HepG2 (cell line): Measurements from ENCODE around the gene NFE2L1. TPM values are rescaled to one million over a fixed set of nuclear protein-coding genes. Genes with fewer than 3 reads are reported as not detected.

Experiments used
- AGO1 ChIP-seq: fragments of 200-400 bp; formaldehyde crosslinking; IDR thresholded peaks from 2 replicates; pipeline ENCODE4 v1.6.1; 2017; ENCODE audit warnings: mild to moderate bottlenecking, low read depth, low read length, moderate library complexity; ENCODE audit not compliant: poor library complexity, severe bottlenecking
- CEBPZ ChIP-seq: IDR thresholded peaks from 2 replicates; pipeline ENCODE4 v1.6.1; 2012; ENCODE audit warnings: low read length, improper control_type of control experiment
- JARID2 ChIP-seq: sonication (generic); formaldehyde crosslinking; IDR thresholded peaks from 2 replicates; pipeline ENCODE4 v1.8.1; 2023; ENCODE audit warnings: missing genetic modification reagents, inconsistent platforms; ENCODE audit not compliant: insufficient replicate concordance
- KLF11 ChIP-seq: IDR thresholded peaks from 2 replicates; pipeline ENCODE4 v1.6.1; 2016; ENCODE audit warnings: missing compliant biosample characterization
- NKX3-1 ChIP-seq: sonication (generic); formaldehyde crosslinking; IDR thresholded peaks from 2 replicates; pipeline ENCODE4 v1.5.0; 2020; ENCODE audit warnings: missing genetic modification reagents
- REL ChIP-seq: sonication (generic); formaldehyde crosslinking; conservative IDR thresholded peaks from 2 replicates; pipeline ENCODE4 v1.8.0; 2022; ENCODE audit warnings: mild to moderate bottlenecking, missing genetic modification reagents, moderate library complexity
- SAP130 ChIP-seq: IDR thresholded peaks from 2 replicates; pipeline ENCODE4 v1.6.1; 2016; ENCODE audit warnings: low read depth
- SIX4 ChIP-seq: sonication (generic); formaldehyde crosslinking; IDR thresholded peaks from 2 replicates; pipeline ENCODE4 v1.4.0; 2020; ENCODE audit warnings: missing genetic modification reagents
- SNRNP70 ChIP-seq: fragments of 200-400 bp; formaldehyde crosslinking; IDR thresholded peaks from 2 replicates; pipeline ENCODE4 v1.6.1; 2017; ENCODE audit warnings: mild to moderate bottlenecking, low read depth, low read length, moderate library complexity
- SRF ChIP-seq: IDR thresholded peaks from 2 replicates; pipeline ENCODE4 v1.6.1; 2011; ENCODE audit warnings: mild to moderate bottlenecking, low read depth, low read length, moderate library complexity
- THAP9 ChIP-seq: sonication (generic); formaldehyde crosslinking; IDR thresholded peaks from 2 replicates; pipeline ENCODE4; 2020; ENCODE audit warnings: missing genetic modification reagents, mild to moderate bottlenecking, borderline replicate concordance
- YY1 ChIP-seq: IDR thresholded peaks from 2 replicates; pipeline ENCODE4 v1.6.1; 2011; ENCODE audit warnings: low read length, low read depth, moderate library complexity, mild to moderate bottlenecking; ENCODE audit not compliant: insufficient read depth, insufficient replicate concordance
- ZBTB7B ChIP-seq: sonication (generic); formaldehyde crosslinking; IDR thresholded peaks from 2 replicates; pipeline ENCODE4 v1.4.0; 2020; ENCODE audit warnings: missing genetic modification reagents
- ZHX1 ChIP-seq: sonication (generic); formaldehyde crosslinking; IDR thresholded peaks from 2 replicates; pipeline ENCODE4 v1.8.1; 2022; ENCODE audit warnings: low read depth, mild to moderate bottlenecking, missing genetic modification reagents
- ZKSCAN1 ChIP-seq: fragments of 150-350 bp; IDR thresholded peaks from 2 replicates; pipeline ENCODE4 v1.6.1; 2014; ENCODE audit warnings: low read length
- ZNF619 ChIP-seq: sonication (generic); formaldehyde crosslinking; IDR thresholded peaks from 2 replicates; pipeline ENCODE4 v1.4.0; 2020; ENCODE audit warnings: mild to moderate bottlenecking, missing genetic modification reagents
- ZXDC ChIP-seq: sonication (generic); formaldehyde crosslinking; IDR thresholded peaks from 2 replicates; pipeline ENCODE4 v1.5.0; 2020; ENCODE audit warnings: mild to moderate bottlenecking, missing genetic modification reagents
- polyA plus RNA-seq, 8 experiments: library from polyadenylated mRNA; depleted of rRNA in 3 of 8; stranded (reverse) in 7 of 8; unstranded in 1 of 8; fragments of >200 nt; fragmentation: Illumina TruSeq in 4 of 8; extraction: Trizol in 4 of 8; gene quantifications; 2 replicates each; pipeline versions ENCODE4 v1.2.1 to v1.2.3, GENCODE V29; 2011 to 2016; ENCODE audit warnings: low read depth in 4 of 8, missing spikeins in 1 of 8, mixed read lengths in 1 of 8; ENCODE audit not compliant: insufficient read depth in 1 of 8
- total RNA-seq, 5 experiments: library from RNA; depleted of rRNA; stranded (reverse); fragments of >200 nt; fragmentation: Illumina TruSeq; extraction: Trizol; gene quantifications; 2 replicates each; pipeline ENCODE4 v1.2.3, GENCODE V29; 2016; ENCODE audit warnings: low read depth in 1 of 5

The NFE2L1 gene
- total and polyA plus RNA-seq, 2 of the 13 experiments (the other 11 are each of a cell fraction or from before 2014, with no cell fraction given): 67.0 to 234 TPM

- TF ChIP-seq ZHX1 (CRISPR knock-in tag): no peak; the same call in 1 of the 2 replicates
- TF ChIP-seq ZBTB7B (CRISPR knock-in tag): peak; percentile 70
- peak; percentile 89 for TF ChIP-seq JARID2 (CRISPR knock-in tag)
- TF ChIP-seq ZXDC (CRISPR knock-in tag): peak; percentile 29
- TF ChIP-seq KLF11 (CRISPR knock-in tag): peak; percentile 55; the same call in 1 of the 2 replicates
- peak; percentile 85 for TF ChIP-seq SAP130 (CRISPR knock-in tag)
- no peak for TF ChIP-seq CEBPZ
- no peak for TF ChIP-seq SRF
- no peak for TF ChIP-seq ZNF619
- TF ChIP-seq NKX3-1 (CRISPR knock-in tag): peak; percentile 88; the same call in 1 of the 2 replicates
- TF ChIP-seq REL (CRISPR knock-in tag): no peak
- TF ChIP-seq SNRNP70: no peak
- peak; percentile 68 for TF ChIP-seq YY1
- peak; percentile 35; the same call in 1 of the 2 replicates for TF ChIP-seq THAP9
- TF ChIP-seq ZKSCAN1: no peak
- TF ChIP-seq SIX4 (CRISPR knock-in tag): 0 out of 2 replicates have a peak, but pooled peaks have one; percentile 44
- peak; percentile 26 for TF ChIP-seq AGO1
Measured at GRCh38 chr17:48048384-48049126, 396 bp downstream of the NFE2L1 start (continued).
